H9 (cell line): ENCODE results near the gene MIPEP. TPM values are rescaled to one million over a fixed set of nuclear protein-coding genes. Genes with fewer than 3 reads are reported as not detected.
A peak's percentile ranks its signal among the peaks of the same experiment; 100 is the strongest.

ENCODE experiments used
- DNase-seq: peaks from one replicate; pipeline ENCODE4 v3.0.0-alpha.2; 2017
- H2AFZ ChIP-seq: one replicate; pipeline ENCODE4 v1.6.1; 2013; ENCODE audit warnings: mild to moderate bottlenecking, low read length, control low read depth, moderate library complexity
- H2AK5ac ChIP-seq: 2 replicates; pipeline ENCODE4 v1.6.1; 2013; ENCODE audit warnings: low read length, control low read depth, mixed read lengths; ENCODE audit not compliant: insufficient read length
- H2BK120ac ChIP-seq: one replicate; pipeline ENCODE4 v1.6.1; 2013; ENCODE audit warnings: low read depth, mild to moderate bottlenecking, low read length, control low read depth, inconsistent platforms; ENCODE audit not compliant: poor library complexity, severe bottlenecking
- H2BK12ac ChIP-seq: 2 replicates; pipeline ENCODE4 v1.6.1; 2013; ENCODE audit warnings: low read length, control low read depth, mixed read lengths, low read depth; ENCODE audit not compliant: insufficient read length
- H2BK15ac ChIP-seq: 2 replicates; pipeline ENCODE4 v1.6.1; 2013; ENCODE audit warnings: low read depth, low read length, control low read depth
- H2BK20ac ChIP-seq: one replicate; pipeline ENCODE4 v1.6.1; 2013; ENCODE audit warnings: low read depth, mild to moderate bottlenecking, low read length, control low read depth, inconsistent platforms; ENCODE audit not compliant: poor library complexity, severe bottlenecking
- H2BK5ac ChIP-seq: 2 replicates; pipeline ENCODE4 v1.6.1; 2013; ENCODE audit warnings: low read length, control low read depth, mixed read lengths; ENCODE audit not compliant: insufficient read length
- H3K14ac ChIP-seq: 2 replicates; pipeline ENCODE4 v1.6.1; 2013; ENCODE audit warnings: low read length, control low read depth; ENCODE audit not compliant: insufficient read depth
- H3K18ac ChIP-seq: 2 replicates; pipeline ENCODE4 v1.6.1; 2013; ENCODE audit warnings: low read depth, mild to moderate bottlenecking, mixed read lengths, low read length, control low read depth; ENCODE audit not compliant: insufficient read length
- H3K23ac ChIP-seq: 2 replicates; pipeline ENCODE4 v1.6.1; 2013; ENCODE audit warnings: low read length, control low read depth, mixed read lengths, low read depth; ENCODE audit not compliant: insufficient read length
- H3K23me2 ChIP-seq: 2 replicates; pipeline ENCODE4 v1.6.1; 2013; ENCODE audit warnings: low read depth, mild to moderate bottlenecking, mixed read lengths, low read length, control low read depth; ENCODE audit not compliant: insufficient read length, poor library complexity, severe bottlenecking
- H3K27ac ChIP-seq: 2 replicates; pipeline ENCODE4 v1.5.1; 2013; ENCODE audit warnings: low read length, control low read depth, mixed read lengths, low read depth; ENCODE audit not compliant: insufficient read length
- H3K27me3 ChIP-seq: 2 replicates; pipeline ENCODE4 v1.6.1; 2013; ENCODE audit warnings: low read length, control low read depth, inconsistent platforms; ENCODE audit not compliant: insufficient read depth
- H3K4ac ChIP-seq: 2 replicates; pipeline ENCODE4 v1.6.1; 2013; ENCODE audit warnings: low read depth, mild to moderate bottlenecking, control low read depth, inconsistent platforms, low read length, moderate library complexity
- H3K4me1 ChIP-seq: 2 replicates; pipeline ENCODE4 v1.6.1; 2013; ENCODE audit warnings: low read length, control low read depth, inconsistent platforms; ENCODE audit not compliant: insufficient read depth
- H3K4me2 ChIP-seq: 2 replicates; pipeline ENCODE4 v1.6.1; 2013; ENCODE audit warnings: low read length, control low read depth, mixed read lengths; ENCODE audit not compliant: insufficient read length, insufficient read depth
- H3K56ac ChIP-seq: 2 replicates; pipeline ENCODE4 v1.6.1; 2013; ENCODE audit warnings: low read depth, mild to moderate bottlenecking, mixed read lengths, low read length, control low read depth; ENCODE audit not compliant: insufficient read length
- H3K79me1 ChIP-seq: 2 replicates; pipeline ENCODE4 v1.6.1; 2013; ENCODE audit warnings: low read depth, mild to moderate bottlenecking, moderate library complexity, low read length, control low read depth, inconsistent platforms; ENCODE audit not compliant: insufficient read depth, poor library complexity, severe bottlenecking
- H3K79me2 ChIP-seq: 2 replicates; pipeline ENCODE4 v1.6.1; 2013; ENCODE audit warnings: low read length, control low read depth, inconsistent platforms; ENCODE audit not compliant: insufficient read depth
- H3K9ac ChIP-seq: 2 replicates; pipeline ENCODE4 v1.6.1; 2013; ENCODE audit warnings: low read length, control low read depth, mixed read lengths; ENCODE audit not compliant: insufficient read length; ENCODE audit errors: extremely low read depth
- H3K9me3 ChIP-seq: one replicate; pipeline ENCODE4 v1.6.1; 2013; ENCODE audit warnings: low read depth, low read length, inconsistent platforms; ENCODE audit not compliant: control insufficient read depth
- H3T11ph ChIP-seq: one replicate; pipeline ENCODE4 v1.6.1; 2013; ENCODE audit warnings: mild to moderate bottlenecking, low read length, control low read depth, inconsistent platforms
- H4K20me1 ChIP-seq: one replicate; pipeline ENCODE4 v1.6.1; 2013; ENCODE audit not compliant: control insufficient read depth, insufficient read length, insufficient read depth
- H4K5ac ChIP-seq: 2 replicates; pipeline ENCODE4 v1.6.1; 2013; ENCODE audit warnings: low read depth, mild to moderate bottlenecking, mixed read lengths, low read length, control low read depth; ENCODE audit not compliant: insufficient read length
- H4K8ac ChIP-seq: replicated peaks from 2 replicates; pipeline ENCODE4 v1.6.1; 2013; ENCODE audit warnings: low read length, control low read depth, mixed read lengths, low read depth; ENCODE audit not compliant: insufficient read length
- H4K91ac ChIP-seq: 2 replicates; pipeline ENCODE4 v1.6.1; 2013; ENCODE audit warnings: low read depth, mild to moderate bottlenecking, moderate library complexity, mixed read lengths, low read length, control low read depth; ENCODE audit not compliant: insufficient read length
- H3K27ac Mint-ChIP-seq, 3 experiments: 2 replicates in 2 of 3; 3 replicates in 1 of 3; pipeline ENCODE4 v1.8.0; 2020 to 2021; ENCODE audit warnings: mixed read lengths in 3 of 3, mild to moderate bottlenecking in 1 of 3, moderate library complexity in 1 of 3
- H3K27me3 Mint-ChIP-seq: 2 replicates; pipeline ENCODE4 v1.8.0; 2021; ENCODE audit warnings: low read depth, mild to moderate bottlenecking, moderate library complexity, mixed read lengths
- H3K36me3 Mint-ChIP-seq, 3 experiments: 2 replicates in 2 of 3; 3 replicates in 1 of 3; pipeline ENCODE4 v1.8.0; 2020 to 2021; ENCODE audit warnings: low read depth in 3 of 3, mixed read lengths in 3 of 3; ENCODE audit not compliant: insufficient read depth in 1 of 3
- H3K4me1 Mint-ChIP-seq, 2 experiments: 2 replicates each; pipeline ENCODE4 v1.8.0; 2020; ENCODE audit warnings: mixed read lengths in 2 of 2
- H3K4me3 Mint-ChIP-seq, 2 experiments: 2 replicates in 1 of 2; 3 replicates in 1 of 2; pipeline ENCODE4 v1.8.0; 2020 to 2021; ENCODE audit warnings: mild to moderate bottlenecking in 2 of 2, mixed read lengths in 2 of 2, moderate library complexity in 1 of 2
- H3K9me3 Mint-ChIP-seq, 2 experiments: 2 replicates in 1 of 2; 3 replicates in 1 of 2; pipeline ENCODE4 v1.8.0; 2020; ENCODE audit warnings: mild to moderate bottlenecking in 2 of 2, mixed read lengths in 2 of 2, moderate library complexity in 1 of 2
- WGBS: extraction: QIAGEN DNeasy Blood & Tissue Kit; methylation state at CpG from one replicate; pipeline ENCODE4 v1.1.7; 2013; ENCODE audit warnings: missing lambda C conversion rate, low lambda C conversion rate, mixed read lengths; ENCODE audit not compliant: insufficient read length; ENCODE audit errors: extremely low coverage; 5-methylcytosine and 5-hydroxymethylcytosine counted together
- total RNA-seq: library from RNA; stranded (reverse); gene quantifications from 2 replicates; pipeline ENCODE4 v1.2.1, GENCODE V29; 2021
- TF ChIP-seq, protein P1 (sequence below): fragments of 200-600 bp; sonication (generic); conservative IDR thresholded peaks from 3 replicates; pipeline ENCODE4 v1.8.0; 2021; ENCODE audit warnings: antibody characterized with exemption, mild to moderate bottlenecking

Gene MIPEP
- total RNA-seq, 1 experiment from 2014 or later: 18.5 TPM

DNA sequence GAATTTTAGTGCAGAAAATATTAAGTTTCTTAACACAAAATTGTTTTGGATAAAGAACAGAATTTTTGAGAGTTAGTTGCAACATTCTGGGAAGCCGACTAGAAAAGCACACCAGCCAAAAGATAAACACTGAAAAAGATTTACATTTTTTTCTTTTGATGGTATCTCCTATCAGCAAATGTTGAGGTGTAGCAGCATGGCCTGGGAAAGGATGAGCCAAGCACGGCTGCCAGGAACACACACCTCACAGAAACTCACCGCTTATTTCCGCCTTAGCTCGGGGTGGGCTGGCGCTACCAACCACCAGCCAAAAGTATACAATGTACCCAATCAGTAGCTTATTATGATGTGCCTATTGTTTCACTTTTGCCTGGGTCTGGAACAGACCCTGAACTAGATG, 134.7 kb downstream of the MIPEP start:
- Histone ChIP-seq H2BK15ac (no peak overlapping the region), H3K79me1 (no peaks in the 10 kb centered on the region), H3K9me3 (no peaks in the 10 kb centered on the region), H3K4ac (no peak overlapping the region), H2BK12ac (no peak overlapping the region), H3K27ac (no peak overlapping the region), H3K14ac (no peak overlapping the region), H2BK20ac (no peak overlapping the region), H2BK5ac (no peak overlapping the region), H3K23ac (no peak overlapping the region), H3T11ph (no peak overlapping the region), H4K5ac (no peak overlapping the region), H3K4me1 (peaks cover 6% of the 10 kb centered on the region; the same call in 1 of the 2 replicates), H4K8ac (no peak overlapping the region), H4K91ac (no peak overlapping the region), H3K9ac (no peak overlapping the region), H2BK120ac (no peak overlapping the region), H3K4me2 (no peak overlapping the region), H2AFZ (no peak overlapping the region), H3K56ac (no peak overlapping the region), H4K20me1 (no peaks in the 10 kb centered on the region), H3K27me3 (no peaks in the 10 kb centered on the region), H3K18ac (no peak overlapping the region), H3K23me2 (no peaks in the 10 kb centered on the region), H2AK5ac (no peak overlapping the region), H3K79me2 (no peaks in the 10 kb centered on the region)
- TF ChIP-seq, protein P1, sequence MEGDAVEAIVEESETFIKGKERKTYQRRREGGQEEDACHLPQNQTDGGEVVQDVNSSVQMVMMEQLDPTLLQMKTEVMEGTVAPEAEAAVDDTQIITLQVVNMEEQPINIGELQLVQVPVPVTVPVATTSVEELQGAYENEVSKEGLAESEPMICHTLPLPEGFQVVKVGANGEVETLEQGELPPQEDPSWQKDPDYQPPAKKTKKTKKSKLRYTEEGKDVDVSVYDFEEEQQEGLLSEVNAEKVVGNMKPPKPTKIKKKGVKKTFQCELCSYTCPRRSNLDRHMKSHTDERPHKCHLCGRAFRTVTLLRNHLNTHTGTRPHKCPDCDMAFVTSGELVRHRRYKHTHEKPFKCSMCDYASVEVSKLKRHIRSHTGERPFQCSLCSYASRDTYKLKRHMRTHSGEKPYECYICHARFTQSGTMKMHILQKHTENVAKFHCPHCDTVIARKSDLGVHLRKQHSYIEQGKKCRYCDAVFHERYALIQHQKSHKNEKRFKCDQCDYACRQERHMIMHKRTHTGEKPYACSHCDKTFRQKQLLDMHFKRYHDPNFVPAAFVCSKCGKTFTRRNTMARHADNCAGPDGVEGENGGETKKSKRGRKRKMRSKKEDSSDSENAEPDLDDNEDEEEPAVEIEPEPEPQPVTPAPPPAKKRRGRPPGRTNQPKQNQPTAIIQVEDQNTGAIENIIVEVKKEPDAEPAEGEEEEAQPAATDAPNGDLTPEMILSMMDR: no peak
- H3K4me3 Mint-ChIP-seq: no peak overlapping the region
- no peak for DNase-seq
- peak overlapping the region in 2 of 3 experiments; percentile 75 to 87; a peak in 2 of 7 replicates for H3K27ac Mint-ChIP-seq
- no CpG with 5 or more reads among the region's 6 CpGs for WGBS
- H3K27me3 Mint-ChIP-seq: no peaks in the 10 kb centered on the region; the same call in 1 of the 2 replicates
- H3K9me3 Mint-ChIP-seq: no peaks in the 10 kb centered on the region
- H3K36me3 Mint-ChIP-seq: peaks cover 0 to 5% (median 2%) of the 10 kb centered on the region in 3 experiments; a peak in 5 of 7 replicates
- peaks cover 18 to 25% of the 10 kb centered on the region in 2 experiments for H3K4me1 Mint-ChIP-seq
